ENCODE data around the gene NR1I3. TPM values are rescaled to one million over a fixed set of nuclear protein-coding genes. Genes with fewer than 3 reads are reported as not detected.

Gene NR1I3
- total and polyA plus RNA-seq, 4 donors: 0.17 TPM; not detected in 3

DNA sequence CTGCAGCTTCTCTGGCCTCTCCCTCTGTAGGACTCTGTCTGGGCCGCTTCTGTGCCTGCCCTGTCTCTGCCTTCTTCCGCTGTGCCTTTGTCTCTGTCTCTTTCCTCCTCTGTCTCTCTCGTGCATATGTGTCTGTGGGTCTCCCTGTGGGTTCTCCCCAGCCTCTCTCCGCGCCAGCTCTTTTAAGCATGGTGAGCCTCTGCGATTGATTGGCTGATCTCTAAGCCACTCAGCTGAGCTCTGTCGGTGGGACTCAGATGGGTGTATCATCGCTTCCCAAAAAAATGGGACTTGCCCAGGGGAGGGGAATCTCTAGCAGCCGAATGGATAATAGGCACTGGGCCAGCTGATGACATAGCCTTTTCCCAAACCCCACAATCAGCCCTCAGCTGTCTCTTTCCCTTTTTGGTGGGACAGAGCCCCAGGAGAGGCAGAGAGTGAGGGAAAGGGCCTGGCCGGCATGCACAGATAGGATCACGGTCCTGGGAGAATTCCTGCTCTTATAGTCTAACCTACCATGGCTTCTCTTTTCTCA, 39.0 kb downstream of the NR1I3 start, which contains the start of gene ADAMTS4:
Gene ADAMTS4, minus strand, starts transcription at position 158 of the 535 bp plus-strand sequence. CDS start 427 bp downstream, outside the sequence.
- Histone ChIP-seq H3K36me3 (ENCODE audit: control insufficient read depth in 4 of 4, insufficient read depth in 4 of 4, low read length in 4 of 4) (peaks cover 0 to 6% (median 3%) of the 10 kb centered on the region in 4 donors), H3K27me3 (ENCODE audit: control insufficient read depth in 3 of 3, insufficient read depth in 3 of 3, low read length in 2 of 3) (no peaks in the 10 kb centered on the region), H3K9ac (ENCODE audit: insufficient read depth in 1 of 2, low read length in 2 of 2) (peak within 1 kb of the TSS; percentile 21 to 73), H3K9me3 (ENCODE audit: control insufficient read depth in 4 of 4, insufficient read depth in 3 of 4, low read length in 3 of 4) (no peaks in the 10 kb centered on the region), H3K4me3 (peak within 1 kb of the TSS; percentile 15), H3K27ac (ENCODE audit: low read depth in 1 of 2, low read length in 1 of 2) (peak within 1 kb of the TSS; percentile 94 to 99), H3K4me1 (ENCODE audit: control insufficient read depth in 5 of 5, insufficient read depth in 5 of 5, low read length in 5 of 5) (peaks cover 5 to 69% (median 40%) of the 10 kb centered on the region in 5 donors)
- TF ChIP-seq, protein P1, sequence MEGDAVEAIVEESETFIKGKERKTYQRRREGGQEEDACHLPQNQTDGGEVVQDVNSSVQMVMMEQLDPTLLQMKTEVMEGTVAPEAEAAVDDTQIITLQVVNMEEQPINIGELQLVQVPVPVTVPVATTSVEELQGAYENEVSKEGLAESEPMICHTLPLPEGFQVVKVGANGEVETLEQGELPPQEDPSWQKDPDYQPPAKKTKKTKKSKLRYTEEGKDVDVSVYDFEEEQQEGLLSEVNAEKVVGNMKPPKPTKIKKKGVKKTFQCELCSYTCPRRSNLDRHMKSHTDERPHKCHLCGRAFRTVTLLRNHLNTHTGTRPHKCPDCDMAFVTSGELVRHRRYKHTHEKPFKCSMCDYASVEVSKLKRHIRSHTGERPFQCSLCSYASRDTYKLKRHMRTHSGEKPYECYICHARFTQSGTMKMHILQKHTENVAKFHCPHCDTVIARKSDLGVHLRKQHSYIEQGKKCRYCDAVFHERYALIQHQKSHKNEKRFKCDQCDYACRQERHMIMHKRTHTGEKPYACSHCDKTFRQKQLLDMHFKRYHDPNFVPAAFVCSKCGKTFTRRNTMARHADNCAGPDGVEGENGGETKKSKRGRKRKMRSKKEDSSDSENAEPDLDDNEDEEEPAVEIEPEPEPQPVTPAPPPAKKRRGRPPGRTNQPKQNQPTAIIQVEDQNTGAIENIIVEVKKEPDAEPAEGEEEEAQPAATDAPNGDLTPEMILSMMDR (IDR thresholded peaks at IDR 0.05; ENCODE audit: control extremely low read depth, extremely low read depth): no peak
- WGBS, 2 donors: 69 to 81% methylated on average over 11 of the region's 11 CpGs
- peak; percentile 1 for ATAC-seq (ENCODE audit: insufficient read depth, low FRiP score)
- peak; percentile 86 to 94 (median 90) for DNase-seq

GRCh38 chr1:161198194-161198896, 39.7 kb downstream of the NR1I3 start:
- TF ChIP-seq, protein P1 (IDR thresholded peaks at IDR 0.05; ENCODE audit: control extremely low read depth, extremely low read depth): no peak
- DNase-seq: peak; percentile 63 to 75 (median 69)
- peak overlapping the region; percentile 21 to 73 for H3K9ac ChIP-seq (ENCODE audit: insufficient read depth in 1 of 2, low read length in 2 of 2)

DNA sequence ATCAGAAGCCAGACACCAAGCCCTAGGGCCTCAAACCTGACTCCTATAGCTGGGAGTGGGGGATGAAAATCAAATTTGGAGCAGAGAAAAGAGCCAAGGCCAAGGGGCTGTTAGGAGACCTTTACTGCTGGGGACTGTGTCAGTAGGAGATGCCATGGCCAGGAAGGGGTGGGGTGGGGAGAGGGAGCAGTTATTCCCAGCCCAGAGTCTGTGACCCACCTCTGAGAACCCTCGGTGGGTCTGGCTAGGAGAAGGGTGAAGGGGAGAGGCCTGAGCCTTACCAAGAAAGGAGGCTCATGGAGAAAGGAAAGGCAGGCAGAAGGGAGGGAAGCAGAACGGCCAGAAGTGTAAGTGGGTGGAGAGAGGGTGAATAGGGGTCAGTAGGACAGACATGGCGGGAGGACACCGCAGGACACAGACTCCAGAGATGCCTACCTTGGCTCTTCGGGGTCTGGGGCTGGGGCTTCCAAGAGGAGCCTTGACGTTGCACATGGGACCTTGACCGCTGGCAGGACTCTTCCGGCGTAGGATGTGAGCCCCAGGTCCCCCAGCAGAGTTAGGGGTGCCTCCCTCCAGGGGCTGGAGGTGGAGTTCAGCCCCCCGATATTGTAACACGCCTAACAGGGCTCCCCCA, 40.3 kb downstream of the NR1I3 start:
- peaks cover 0 to 58% (median 37%) of the 10 kb centered on the region in 5 donors for H3K4me1 ChIP-seq (ENCODE audit: control insufficient read depth in 5 of 5, insufficient read depth in 5 of 5, low read length in 5 of 5)
- H3K27me3 ChIP-seq (ENCODE audit: control insufficient read depth in 3 of 3, insufficient read depth in 3 of 3, low read length in 2 of 3): no peaks in the 10 kb centered on the region
- 82 to 86% methylated on average over 11 of the region's 11 CpGs for WGBS, 2 donors
- peak overlapping the region; percentile 21 to 34 for H3K9ac ChIP-seq (ENCODE audit: insufficient read depth in 1 of 2, low read length in 2 of 2)
- peak overlapping the region in 1 of 2 donors; percentile 38 for H3K27ac ChIP-seq (ENCODE audit: low read depth in 1 of 2, low read length in 1 of 2)
- TF ChIP-seq, protein P1 (IDR thresholded peaks at IDR 0.05; ENCODE audit: control extremely low read depth, extremely low read depth): no peak
- peak overlapping the region; percentile 7 for H3K4me3 ChIP-seq
- DNase-seq (no peak), ATAC-seq (ENCODE audit: insufficient read depth, low FRiP score) (no peak)
- peaks cover 0 to 3% (median 0%) of the 10 kb centered on the region in 4 donors for H3K36me3 ChIP-seq (ENCODE audit: control insufficient read depth in 4 of 4, insufficient read depth in 4 of 4, low read length in 4 of 4)
- H3K9me3 ChIP-seq (ENCODE audit: control insufficient read depth in 4 of 4, insufficient read depth in 3 of 4, low read length in 3 of 4): no peaks in the 10 kb centered on the region

More at GRCh38 chr1:161198194-161198896, 39.7 kb downstream of the NR1I3 start:
- peak overlapping the region; percentile 15 for H3K4me3 ChIP-seq
- 47 to 59% methylated on average over 20 of the region's 20 CpGs for WGBS, 2 donors
- no peaks in the 10 kb centered on the region for H3K9me3 ChIP-seq (ENCODE audit: control insufficient read depth in 4 of 4, insufficient read depth in 3 of 4, low read length in 3 of 4)
- H3K27me3 ChIP-seq (ENCODE audit: control insufficient read depth in 3 of 3, insufficient read depth in 3 of 3, low read length in 2 of 3): no peaks in the 10 kb centered on the region
- H3K27ac ChIP-seq (ENCODE audit: low read depth in 1 of 2, low read length in 1 of 2): peak overlapping the region; percentile 37 to 38
- peaks cover 0 to 5% (median under 1%) of the 10 kb centered on the region in 4 donors for H3K36me3 ChIP-seq (ENCODE audit: control insufficient read depth in 4 of 4, insufficient read depth in 4 of 4, low read length in 4 of 4)
- H3K4me1 ChIP-seq (ENCODE audit: control insufficient read depth in 5 of 5, insufficient read depth in 5 of 5, low read length in 5 of 5): peaks cover 0 to 65% (median 37%) of the 10 kb centered on the region in 5 donors
- ATAC-seq (ENCODE audit: insufficient read depth, low FRiP score): no peak
